Thyroid gland (tissue), 4 donors: ENCODE results near the gene METTL26. TPM values are rescaled to one million over a fixed set of nuclear protein-coding genes. Genes with fewer than 3 reads are reported as not detected.

Experiments
- DNase-seq, 2 donors: peaks; one replicate each; pipeline ENCODE4 v3.0.0-alpha.2; 2019
- H3K27ac ChIP-seq, 3 donors: fragments of 200-600 bp; sonication (generic); 1 replicate in 2 of 3; 2 replicates in 1 of 3; pipeline ENCODE4 v1.5.1; 2016 to 2019; ENCODE audit warnings: mild to moderate bottlenecking in 1 of 3, moderate library complexity in 1 of 3
- H3K27me3 ChIP-seq: fragments of 200-600 bp; sonication (generic); one replicate; pipeline ENCODE4 v1.5.1; 2019
- H3K36me3 ChIP-seq, 2 donors: fragments of 200-600 bp; sonication (generic); one replicate each; pipeline ENCODE4 v1.5.1; 2016 to 2019
- H3K4me1 ChIP-seq, 2 donors: fragments of 200-600 bp; sonication (generic); one replicate each; pipeline ENCODE4 v1.5.1; 2017 to 2019
- H3K4me3 ChIP-seq, 3 donors: fragments of 200-600 bp; sonication (generic); replicated peaks in 1 of 3; 1 replicate in 2 of 3; 2 replicates in 1 of 3; pipeline ENCODE4 v1.5.1; 2016; ENCODE audit warnings: mild to moderate bottlenecking in 1 of 3
- H3K9me3 ChIP-seq: fragments of 200-600 bp; sonication (generic); one replicate; pipeline ENCODE4 v1.5.1; 2017
- POLR2A ChIP-seq, 2 donors: fragments of 450-650 bp; IDR thresholded peaks; one replicate each; pipeline ENCODE4 v1.6.1; 2017; ENCODE audit warnings: antibody characterized with exemption in 2 of 2, mild to moderate bottlenecking in 2 of 2, moderate library complexity in 1 of 2
- WGBS, 2 donors: methylation state at CpG; one replicate each; pipeline ENCODE4 v1.1.5; 2017; 5-methylcytosine and 5-hydroxymethylcytosine counted together
- intact Hi-C: fragments of 100-400 bp; cut with DNase I; formaldehyde crosslinking; loops from one replicate; pipeline ENCODE4 v1.15.1; 2023
- total RNA-seq, 4 donors: library from RNA; depleted of rRNA; stranded (reverse); fragments of >200 nt; gene quantifications; one replicate each; pipeline ENCODE4 v1.2.3, GENCODE V29; 2016
- TF ChIP-seq, protein P1 (sequence below), 6 experiments: fragments of 200-600 bp in 3 of 6; fragments of 450-650 bp in 3 of 6; sonication (generic) in 3 of 6; IDR thresholded peaks; one replicate each; pipeline ENCODE4 v1.5.1; 2016 to 2019; ENCODE audit warnings: antibody characterized with exemption in 6 of 6, mild to moderate bottlenecking in 2 of 6, inconsistent platforms in 1 of 6, moderate library complexity in 1 of 6

Gene METTL26
- total RNA-seq, 4 donors from 2014 or later = 54.2 to 180 (median 115) TPM

DNA sequence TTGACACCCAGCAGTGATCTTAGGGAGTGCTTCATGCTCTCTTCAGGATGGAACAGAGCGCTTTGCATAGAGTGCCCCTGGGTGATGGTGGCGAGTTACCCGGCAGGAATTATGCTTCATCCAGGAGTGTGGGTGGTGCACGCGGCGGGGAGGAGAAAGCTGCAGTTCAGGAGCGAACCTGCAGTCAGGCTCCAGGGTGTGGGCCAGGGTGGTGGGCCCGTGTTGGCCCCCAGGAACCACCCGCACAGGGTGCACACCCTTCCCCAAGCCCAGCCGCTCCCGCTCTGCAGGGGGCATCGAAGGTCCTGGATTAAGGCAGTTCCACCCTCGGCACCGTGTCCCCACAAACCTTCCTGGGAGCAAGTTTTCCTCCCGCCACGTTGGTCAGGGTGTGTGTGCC lies 42.3 kb downstream of the METTL26 start:
- Histone ChIP-seq H3K4me3 (no peak overlapping the region), H3K36me3 (no peaks in the 10 kb centered on the region), H3K9me3 (no peaks in the 10 kb centered on the region), H3K27ac (peak overlapping the region in 2 of 3 donors; percentile 29 to 85), H3K4me1 (peaks cover 40 to 47% of the 10 kb centered on the region in 2 donors), H3K27me3 (no peaks in the 10 kb centered on the region)
- TF ChIP-seq, protein P1, sequence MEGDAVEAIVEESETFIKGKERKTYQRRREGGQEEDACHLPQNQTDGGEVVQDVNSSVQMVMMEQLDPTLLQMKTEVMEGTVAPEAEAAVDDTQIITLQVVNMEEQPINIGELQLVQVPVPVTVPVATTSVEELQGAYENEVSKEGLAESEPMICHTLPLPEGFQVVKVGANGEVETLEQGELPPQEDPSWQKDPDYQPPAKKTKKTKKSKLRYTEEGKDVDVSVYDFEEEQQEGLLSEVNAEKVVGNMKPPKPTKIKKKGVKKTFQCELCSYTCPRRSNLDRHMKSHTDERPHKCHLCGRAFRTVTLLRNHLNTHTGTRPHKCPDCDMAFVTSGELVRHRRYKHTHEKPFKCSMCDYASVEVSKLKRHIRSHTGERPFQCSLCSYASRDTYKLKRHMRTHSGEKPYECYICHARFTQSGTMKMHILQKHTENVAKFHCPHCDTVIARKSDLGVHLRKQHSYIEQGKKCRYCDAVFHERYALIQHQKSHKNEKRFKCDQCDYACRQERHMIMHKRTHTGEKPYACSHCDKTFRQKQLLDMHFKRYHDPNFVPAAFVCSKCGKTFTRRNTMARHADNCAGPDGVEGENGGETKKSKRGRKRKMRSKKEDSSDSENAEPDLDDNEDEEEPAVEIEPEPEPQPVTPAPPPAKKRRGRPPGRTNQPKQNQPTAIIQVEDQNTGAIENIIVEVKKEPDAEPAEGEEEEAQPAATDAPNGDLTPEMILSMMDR (IDR thresholded peaks at IDR 0.05) = peak in 1 of 6 experiments; percentile 18
- no peak for TF ChIP-seq POLR2A (IDR thresholded peaks at IDR 0.05)
- DNase-seq = no peak
- intact Hi-C loops = loop anchor here (5.0 kb wide), 1 partner anchor 38 kb away; the partner anchor contains the start of gene WFIKKN1
- WGBS, 2 donors = 38 to 73% methylated on average over 10 to 11 of the region's 16 CpGs

DNA sequence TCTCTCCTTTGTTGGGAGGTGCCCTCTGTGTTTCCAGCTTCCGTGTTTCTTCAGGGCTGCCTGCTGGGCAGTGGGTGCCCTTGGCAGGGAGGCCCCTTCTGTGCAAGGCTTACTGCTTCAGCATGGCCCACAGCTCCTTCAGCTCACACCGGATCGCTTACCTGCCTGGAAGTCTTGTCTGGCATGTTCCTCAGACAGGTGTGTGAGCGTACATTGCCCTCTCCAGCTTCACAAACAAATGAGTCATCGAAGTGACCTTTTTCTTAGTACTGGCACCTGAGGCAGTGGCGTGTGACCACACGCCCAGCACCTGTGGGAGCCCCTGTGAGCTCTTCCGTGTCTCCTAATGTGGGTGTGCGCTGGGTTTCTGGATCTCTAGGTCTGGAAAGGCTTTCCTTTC lies 42.7 kb downstream of the METTL26 start:
- Histone ChIP-seq H3K27ac (peak overlapping the region; percentile 78 to 85 (median 83)), H3K27me3 (no peaks in the 10 kb centered on the region), H3K4me3 (no peak overlapping the region), H3K4me1 (peaks cover 41 to 48% of the 10 kb centered on the region in 2 donors), H3K36me3 (no peaks in the 10 kb centered on the region), H3K9me3 (no peaks in the 10 kb centered on the region)
- TF ChIP-seq, protein P1 (IDR thresholded peaks at IDR 0.05) = no peak
- peak in 1 of 2 donors; percentile 39 for TF ChIP-seq POLR2A (IDR thresholded peaks at IDR 0.05)
- DNase-seq = peak; percentile 84 to 89
- intact Hi-C loops = loop anchor here (5.0 kb wide), 1 partner anchor 39 kb away; the partner anchor contains the start of gene WFIKKN1
- WGBS, 2 donors = 44 to 57% methylated on average over 9 of the region's 9 CpGs

DNA sequence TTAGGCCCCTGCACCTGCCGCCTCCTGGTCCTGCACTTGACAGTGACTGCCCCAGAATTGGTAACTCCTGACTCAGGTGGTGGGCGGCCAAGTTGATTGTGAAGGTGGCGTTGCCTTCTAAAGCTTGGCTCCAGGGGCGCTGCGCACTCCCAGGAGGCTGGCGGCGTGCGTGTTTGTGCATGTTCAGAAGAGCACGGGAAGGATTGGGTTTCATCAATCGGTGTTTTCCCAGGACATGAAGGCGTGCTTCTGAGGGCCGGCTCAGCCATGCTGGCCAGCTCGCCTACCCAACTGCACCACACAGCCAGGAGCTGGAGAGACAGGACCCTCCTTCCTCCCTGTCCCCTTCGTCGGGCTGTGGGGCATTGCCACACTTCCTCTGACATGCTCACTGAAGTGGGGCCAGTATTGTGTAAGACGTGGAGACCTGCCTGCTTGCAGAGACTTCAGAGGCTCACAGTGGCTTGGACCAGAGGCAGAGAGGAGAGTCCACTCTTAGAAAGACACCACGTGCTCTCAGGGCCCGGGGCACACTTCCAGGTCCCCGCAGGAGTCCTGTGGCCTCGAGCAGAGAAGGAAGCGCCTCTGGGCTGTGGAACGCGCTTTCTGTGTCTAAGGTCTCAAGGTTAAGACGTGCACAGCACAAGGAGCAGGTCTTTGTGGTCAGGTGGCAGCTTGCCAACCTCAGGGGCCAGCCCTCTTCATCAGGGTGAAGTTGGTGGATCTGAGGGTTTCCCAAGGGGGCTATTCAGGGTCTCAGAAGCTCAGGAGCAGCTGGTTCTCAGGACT lies 43.4 kb downstream of the METTL26 start:
- 51 to 62% methylated on average over 14 to 20 of the region's 24 CpGs for WGBS, 2 donors
- TF ChIP-seq, protein P1 (IDR thresholded peaks at IDR 0.05) = no peak
- TF ChIP-seq POLR2A (IDR thresholded peaks at IDR 0.05) = no peak
- intact Hi-C loops = loop anchor here (5.0 kb wide), 1 partner anchor 40 kb away; the partner anchor contains the start of gene WFIKKN1
- H3K9me3 ChIP-seq = no peaks in the 10 kb centered on the region
- peak overlapping the region; percentile 78 to 85 (median 83) for H3K27ac ChIP-seq
- DNase-seq = peak; percentile 74 to 81
- H3K4me3 ChIP-seq = no peak overlapping the region
- H3K27me3 ChIP-seq = no peaks in the 10 kb centered on the region
- H3K36me3 ChIP-seq = no peaks in the 10 kb centered on the region
- peaks cover 45 to 54% of the 10 kb centered on the region in 2 donors for H3K4me1 ChIP-seq

DNA sequence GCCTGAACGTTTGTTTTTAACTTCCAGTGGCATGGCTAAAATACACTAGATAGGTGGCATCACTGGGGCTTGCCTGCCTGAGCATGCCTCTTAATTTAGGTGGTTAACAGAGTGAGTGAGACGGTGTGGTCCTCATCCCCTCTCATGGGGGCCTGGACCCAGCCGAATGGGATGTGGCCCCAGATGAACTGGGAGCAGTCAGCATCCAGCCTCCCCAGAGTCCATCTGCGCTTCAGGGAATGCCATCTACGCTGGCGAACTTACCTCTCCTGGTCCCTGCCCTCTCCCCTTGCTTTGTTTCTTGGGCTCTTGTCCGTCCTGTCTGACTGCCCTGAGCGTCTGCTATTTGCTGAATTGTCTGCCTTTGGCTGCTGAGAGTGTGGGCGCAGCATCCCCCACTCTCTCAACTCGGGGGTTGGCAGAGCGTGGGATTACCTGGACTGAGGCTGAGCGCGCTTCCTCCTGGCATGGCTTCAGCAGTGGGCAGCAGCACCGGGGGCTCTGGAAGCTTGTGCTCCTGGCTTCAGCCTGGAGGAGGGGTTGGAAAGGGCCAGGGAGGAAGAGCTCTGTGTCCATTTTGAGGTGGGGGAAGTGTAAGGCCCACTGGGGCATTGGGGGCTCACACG lies 44.1 kb downstream of the METTL26 start:
- TF ChIP-seq POLR2A (IDR thresholded peaks at IDR 0.05) = no peak
- TF ChIP-seq, protein P1 (IDR thresholded peaks at IDR 0.05) = no peak
- Histone ChIP-seq H3K27ac (peak overlapping the region; percentile 78 to 85 (median 83)), H3K27me3 (no peaks in the 10 kb centered on the region), H3K9me3 (no peaks in the 10 kb centered on the region), H3K4me3 (no peak overlapping the region), H3K4me1 (peaks cover 45 to 59% of the 10 kb centered on the region in 2 donors), H3K36me3 (no peaks in the 10 kb centered on the region)
- no peak for DNase-seq
- intact Hi-C loops = loop anchor here (5.0 kb wide), 1 partner anchor 40 kb away; the partner anchor contains the start of gene WFIKKN1
- WGBS, 2 donors = 82 to 86% methylated on average over 12 to 15 of the region's 15 CpGs
